Progenitor cell of endocrine pancreas (in vitro differentiated cells): ENCODE results near the gene ITCH. TPM values are rescaled to one million over a fixed set of nuclear protein-coding genes. Genes with fewer than 3 reads are reported as not detected.
"Not testable (repeated sequence)": the region's sequence is repeated elsewhere in the genome, so short reads cannot be mapped to it uniquely, and the experiment has no call there.

Experiments
- DNase-seq: peaks from one replicate; pipeline ENCODE4 v3.0.0; 2021; ENCODE audit warnings: low spot score; ENCODE audit not compliant: unreplicated experiment
- H3K27ac Mint-ChIP-seq: 2 replicates; pipeline ENCODE4 v1.8.0; 2021; ENCODE audit warnings: mild to moderate bottlenecking, moderate library complexity, mixed read lengths
- H3K27me3 Mint-ChIP-seq: 2 replicates; pipeline ENCODE4 v1.8.0; 2021; ENCODE audit warnings: mixed read lengths
- H3K36me3 Mint-ChIP-seq: 2 replicates; pipeline ENCODE4 v1.8.0; 2022; ENCODE audit warnings: mixed read lengths; ENCODE audit not compliant: insufficient read depth
- H3K4me1 Mint-ChIP-seq: 2 replicates; pipeline ENCODE4 v1.8.0; 2021; ENCODE audit warnings: low read depth, mixed read lengths
- H3K4me3 Mint-ChIP-seq: 2 replicates; pipeline ENCODE4 v1.8.0; 2021; ENCODE audit warnings: low read depth, mild to moderate bottlenecking, moderate library complexity, mixed read lengths
- H3K9me3 Mint-ChIP-seq: 2 replicates; pipeline ENCODE4 v1.8.0; 2021; ENCODE audit warnings: low read depth, mixed read lengths
- CTCF ChIP-seq: fragments of 200-600 bp; sonication (generic); IDR thresholded peaks from one replicate; pipeline ENCODE4 v1.5.0; 2021; ENCODE audit warnings: antibody characterized with exemption, mild to moderate bottlenecking; ENCODE audit not compliant: unreplicated experiment
- total RNA-seq: library from RNA; stranded (reverse); gene quantifications from 2 replicates; pipeline ENCODE4 v1.2.1, GENCODE V29; 2021

Gene ITCH
- total RNA-seq, 1 donor from 2014 or later: 83.9 TPM

- Mint-ChIP-seq H3K4me1 (no peaks in the 10 kb centered on the region), H3K9me3 (no peaks in the 10 kb centered on the region), H3K27me3 (no peaks in the 10 kb centered on the region), H3K27ac (no peak overlapping the region), H3K4me3 (no peak overlapping the region), H3K36me3 (no peaks in the 10 kb centered on the region)
- DNase-seq: no peak
- no peak for TF ChIP-seq CTCF
Measured at GRCh38 chr20:34350095-34350494, 13.0 kb upstream of the ITCH start.

DNA sequence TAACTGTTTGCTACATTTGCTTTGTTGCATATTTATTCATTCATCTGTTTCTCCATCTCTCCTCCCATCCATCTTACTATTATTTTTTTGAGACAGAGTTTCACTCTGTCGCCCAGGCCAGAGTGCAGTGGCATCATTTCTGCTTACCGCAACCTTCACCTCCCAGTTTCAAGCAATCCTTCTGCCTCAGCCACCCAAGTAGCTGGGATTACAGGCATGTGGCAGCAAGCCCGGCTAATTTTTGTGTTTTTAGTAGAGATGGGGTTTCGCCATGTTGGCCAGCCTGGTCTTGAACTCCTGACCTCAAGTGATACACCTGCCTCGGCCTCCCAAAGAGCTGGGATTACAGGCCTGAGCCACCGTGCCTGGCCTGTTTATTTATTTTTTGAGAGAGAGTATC lies 9.6 kb upstream of the ITCH start:
- H3K36me3 Mint-ChIP-seq, DNase-seq, H3K4me1 Mint-ChIP-seq, H3K27me3 Mint-ChIP-seq, H3K4me3 Mint-ChIP-seq, H3K27ac Mint-ChIP-seq, H3K9me3 Mint-ChIP-seq: not testable (repeated sequence)

- Mint-ChIP-seq H3K36me3 (no peaks in the 10 kb centered on the region), H3K27ac (no peak overlapping the region), H3K4me1 (no peaks in the 10 kb centered on the region), H3K9me3 (no peaks in the 10 kb centered on the region), H3K4me3 (no peak overlapping the region), H3K27me3 (no peaks in the 10 kb centered on the region)
- TF ChIP-seq CTCF: no peak
- DNase-seq: no peak
Measured at GRCh38 chr20:34355427-34355826, 7.6 kb upstream of the ITCH start.

DNA sequence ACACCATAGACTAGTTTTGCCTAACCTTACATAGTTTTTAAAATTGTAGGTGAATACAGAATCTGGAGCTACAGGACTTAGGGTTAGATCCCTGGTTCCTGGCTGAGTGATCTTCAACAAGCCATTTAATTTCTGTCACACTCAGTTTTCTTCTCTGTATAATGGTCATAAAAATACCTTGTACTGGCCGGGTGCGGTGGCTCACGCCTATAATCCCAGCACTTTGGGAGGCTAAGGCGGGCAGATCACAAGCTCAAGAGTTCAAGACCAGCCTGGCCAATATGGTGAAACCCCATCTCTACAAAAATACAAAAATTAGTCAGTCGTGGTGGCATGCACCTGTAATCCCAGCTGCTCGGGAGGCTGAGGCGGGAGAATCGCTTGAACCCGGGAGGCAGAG lies 3.3 kb upstream of the ITCH start:
- H3K9me3 Mint-ChIP-seq, H3K27me3 Mint-ChIP-seq, H3K36me3 Mint-ChIP-seq, DNase-seq, H3K27ac Mint-ChIP-seq, H3K4me3 Mint-ChIP-seq: not testable (repeated sequence)
- H3K4me1 Mint-ChIP-seq: peaks cover 16% of the 10 kb centered on the region

- TF ChIP-seq CTCF: no peak
- H3K27ac Mint-ChIP-seq: peak overlapping the region; percentile 98
Measured at GRCh38 chr20:34362502-34363061, 491 bp upstream of the ITCH start.

DNA sequence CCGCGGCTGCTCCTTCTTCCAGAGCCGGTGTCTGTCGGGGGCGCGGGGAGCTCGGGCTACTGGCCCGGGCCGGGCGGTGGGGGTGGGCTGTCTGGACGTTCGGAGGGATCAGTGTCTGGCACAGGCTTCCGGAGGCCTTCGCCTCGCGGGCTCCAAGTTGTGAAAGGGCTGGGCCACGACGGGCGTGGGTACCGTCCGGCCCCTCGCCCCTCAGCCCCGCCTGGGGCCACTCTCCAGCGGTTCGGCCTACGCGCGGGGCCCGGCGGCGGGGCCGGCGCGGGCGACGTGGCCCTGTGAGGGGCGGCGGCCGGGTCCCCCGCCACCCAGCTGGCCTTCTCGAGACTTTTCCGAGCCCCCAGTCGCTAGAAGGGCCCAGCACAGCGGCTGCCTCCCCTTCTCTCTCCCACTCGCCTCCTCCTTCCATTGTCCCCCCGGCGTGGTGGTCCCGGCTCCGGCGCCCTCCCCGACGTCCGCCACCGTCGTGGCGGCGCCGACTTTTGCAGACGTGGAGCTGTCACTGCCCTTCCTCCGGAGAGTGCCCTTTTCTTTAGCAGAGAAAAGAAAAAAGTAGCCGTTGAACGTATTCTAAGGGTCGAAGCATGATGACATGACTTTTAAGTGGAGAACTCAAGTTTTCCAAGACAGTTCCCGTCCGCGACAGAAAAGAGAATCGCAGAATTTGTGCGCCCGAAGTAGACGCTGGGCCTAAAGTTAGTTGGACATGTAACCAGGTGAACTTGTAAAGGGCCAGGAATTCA lies 571 bp downstream of the ITCH start:
- H3K27me3 Mint-ChIP-seq: no peaks in the 10 kb centered on the region
- no peaks in the 10 kb centered on the region for H3K9me3 Mint-ChIP-seq
- no peak for TF ChIP-seq CTCF
- H3K27ac Mint-ChIP-seq: peak overlapping the region; percentile 98
- peaks cover 38% of the 10 kb centered on the region for H3K4me1 Mint-ChIP-seq
- H3K36me3 Mint-ChIP-seq: peaks cover 10% of the 10 kb centered on the region
- DNase-seq: no peak
- peak overlapping the region; percentile 96 for H3K4me3 Mint-ChIP-seq

More at GRCh38 chr20:34362502-34363061, 491 bp upstream of the ITCH start:
- H3K36me3 Mint-ChIP-seq: peaks cover 9% of the 10 kb centered on the region
- H3K27me3 Mint-ChIP-seq: no peaks in the 10 kb centered on the region
- H3K4me3 Mint-ChIP-seq: peak overlapping the region; percentile 96
- no peak for DNase-seq
- H3K4me1 Mint-ChIP-seq: peaks cover 32% of the 10 kb centered on the region
- H3K9me3 Mint-ChIP-seq: no peaks in the 10 kb centered on the region
